ENCODE measurements around the gene NOL4L. TPM values are rescaled to one million over a fixed set of nuclear protein-coding genes. Genes with fewer than 3 reads are reported as not detected.

The NOL4L gene
- total RNA-seq, 1 experiment from 2014 or later, result 31.7 TPM

- H3K9ac ChIP-seq (ENCODE audit: extremely low read depth, insufficient read length, low read length), result no peak overlapping the region
- no peaks in the 10 kb centered on the region for H3K27me3 ChIP-seq (ENCODE audit: insufficient read depth, low read length)
- no CpG with 5 or more reads among the region's 10 CpGs for WGBS (ENCODE audit: extremely low coverage, insufficient read length, low lambda C conversion rate)
- H4K5ac ChIP-seq (ENCODE audit: insufficient read length, low read depth, low read length), result no peak overlapping the region
- no peak overlapping the region for H2BK20ac ChIP-seq (ENCODE audit: low read depth, low read length, poor library complexity, severe bottlenecking)
- no peak overlapping the region for H2AFZ ChIP-seq (ENCODE audit: low read length)
- H4K91ac ChIP-seq (ENCODE audit: insufficient read length, low read depth, low read length), result no peak overlapping the region
- no peak overlapping the region for H3T11ph ChIP-seq (ENCODE audit: low read length)
- no peak overlapping the region for H4K8ac ChIP-seq (replicated peaks; ENCODE audit: insufficient read length, low read depth, low read length)
- no peak overlapping the region for H2BK5ac ChIP-seq (ENCODE audit: insufficient read length, low read length)
- no peak overlapping the region for H2BK15ac ChIP-seq (ENCODE audit: low read depth, low read length)
- no peak overlapping the region for H3K4ac ChIP-seq (ENCODE audit: low read depth, low read length)
- H2AK5ac ChIP-seq (ENCODE audit: insufficient read length, low read length), result no peak overlapping the region
- no peaks in the 10 kb centered on the region for H3K4me1 ChIP-seq (ENCODE audit: insufficient read depth, low read length)
- Mint-ChIP-seq H3K4me1 (peaks cover 27 to 30% of the 10 kb centered on the region in 2 experiments), H3K27me3 (ENCODE audit: low read depth) (no peaks in the 10 kb centered on the region), H3K36me3 (ENCODE audit: insufficient read depth in 1 of 3, low read depth in 3 of 3) (peaks cover 10 to 27% (median 21%) of the 10 kb centered on the region in 3 experiments; a peak in 5 of 7 replicates), H3K9me3 (no peaks in the 10 kb centered on the region), H3K4me3 (no peak overlapping the region), H3K27ac (no peak overlapping the region)
- no peak overlapping the region for H3K23ac ChIP-seq (ENCODE audit: insufficient read length, low read depth, low read length)
- no peak for TF ChIP-seq CTCF (conservative IDR thresholded peaks at IDR 0.05)
- no peak overlapping the region for H3K18ac ChIP-seq (ENCODE audit: insufficient read length, low read depth, low read length)
- H2BK12ac ChIP-seq (ENCODE audit: insufficient read length, low read depth, low read length), result no peak overlapping the region
- no peak overlapping the region for H3K56ac ChIP-seq (ENCODE audit: insufficient read length, low read depth, low read length)
- no peaks in the 10 kb centered on the region for H3K79me2 ChIP-seq (ENCODE audit: insufficient read depth, low read length)
- no peak for DNase-seq
- no peaks in the 10 kb centered on the region for H3K79me1 ChIP-seq (ENCODE audit: insufficient read depth, low read depth, low read length, poor library complexity, severe bottlenecking)
- H4K20me1 ChIP-seq (ENCODE audit: control insufficient read depth, insufficient read depth, insufficient read length), result no peaks in the 10 kb centered on the region
- H3K4me2 ChIP-seq (ENCODE audit: insufficient read depth, insufficient read length, low read length), result no peak overlapping the region
- H3K27ac ChIP-seq (ENCODE audit: insufficient read length, low read depth, low read length), result no peak overlapping the region
- H3K23me2 ChIP-seq (ENCODE audit: insufficient read length, low read depth, low read length, poor library complexity, severe bottlenecking), result no peaks in the 10 kb centered on the region
- no peak overlapping the region for H3K14ac ChIP-seq (ENCODE audit: insufficient read depth, low read length)
- H2BK120ac ChIP-seq (ENCODE audit: low read depth, low read length, poor library complexity, severe bottlenecking), result no peak overlapping the region
- H3K9me3 ChIP-seq (ENCODE audit: control insufficient read depth, low read depth, low read length), result no peaks in the 10 kb centered on the region
Measured at GRCh38 chr20:32442630-32443373, 142.3 kb downstream of the NOL4L start.
